Upper lobe of left lung (tissue), 4 donors: Measurements from ENCODE around the gene OR1F1.

Experiments used
- CTCF ChIP-seq, 6 experiments: fragments of 450-650 bp in 4 of 6; fragments of 200-600 bp in 2 of 6; sonication (generic) in 2 of 6; IDR thresholded peaks; one replicate each; pipeline ENCODE4 v1.5.1; 2016 to 2019; ENCODE audit warnings: antibody characterized with exemption in 6 of 6
- POLR2AphosphoS5 ChIP-seq, 2 donors: sonication (generic); formaldehyde crosslinking; IDR thresholded peaks; one replicate each; pipeline ENCODE4 v1.5.1; 2017; ENCODE audit warnings: antibody characterized with exemption in 2 of 2

GRCh38 chr16:3216263-3216640 is 28.2 kb downstream of the OR1F1 start:
- TF ChIP-seq POLR2AphosphoS5 (IDR thresholded peaks at IDR 0.05): no peak
- no peak for TF ChIP-seq CTCF (IDR thresholded peaks at IDR 0.05)
